Effector memory CD4-positive, alpha-beta T cell (primary cell): ENCODE results near the gene MOCS2.

Source experiments
- DNase-seq, 3 donors: peaks; one replicate each; pipeline ENCODE4 v3.0.0-alpha.2; 2020
- H3K27ac ChIP-seq: 2 replicates; pipeline ENCODE4 v1.7.0; 2013; ENCODE audit warnings: mild to moderate bottlenecking, low read length, moderate library complexity; ENCODE audit not compliant: insufficient read depth, poor library complexity, severe bottlenecking
- H3K27me3 ChIP-seq: replicated peaks from 2 replicates; pipeline ENCODE4 v1.7.0; 2013; ENCODE audit warnings: mild to moderate bottlenecking, low read length; ENCODE audit not compliant: insufficient read depth, control insufficient read depth, poor library complexity, severe bottlenecking
- H3K36me3 ChIP-seq: 2 replicates; pipeline ENCODE4 v1.7.0; 2013; ENCODE audit warnings: mild to moderate bottlenecking, low read length, moderate library complexity; ENCODE audit not compliant: control insufficient read depth, insufficient read depth
- H3K4me1 ChIP-seq: 2 replicates; pipeline ENCODE4 v1.7.0; 2013; ENCODE audit warnings: low read length, mild to moderate bottlenecking; ENCODE audit not compliant: control insufficient read depth, insufficient read depth, poor library complexity, severe bottlenecking
- H3K4me3 ChIP-seq: 2 replicates; pipeline ENCODE4 v1.7.0; 2013; ENCODE audit warnings: low read length, low read depth, mild to moderate bottlenecking; ENCODE audit not compliant: insufficient read depth, poor library complexity, severe bottlenecking
- H3K9me3 ChIP-seq: 2 replicates; pipeline ENCODE4 v1.7.0; 2013; ENCODE audit warnings: mild to moderate bottlenecking, low read length, moderate library complexity; ENCODE audit not compliant: control insufficient read depth

Gene MOCS2

DNA sequence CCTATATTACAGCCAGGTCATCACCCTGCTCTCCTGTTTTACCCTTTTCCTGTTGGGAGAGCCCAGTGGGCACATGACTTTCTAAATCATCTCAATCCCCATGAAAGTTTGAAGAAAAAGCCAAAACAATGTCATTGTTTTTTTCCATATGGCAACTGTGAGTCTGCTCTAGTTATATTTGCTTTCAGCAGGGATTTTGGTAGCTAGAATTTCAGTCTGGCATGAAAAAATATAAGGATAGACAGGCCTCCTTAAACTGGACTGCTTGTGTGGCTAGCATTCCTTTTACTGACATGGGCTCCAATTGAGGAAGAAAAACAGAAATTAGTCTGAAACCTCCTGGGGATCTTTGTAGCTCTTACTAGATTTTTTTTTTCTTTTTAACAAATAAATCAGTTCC is 25.6 kb downstream of the MOCS2 start:
- Histone ChIP-seq H3K4me3 (no peak overlapping the region), H3K27me3 (no peaks in the 10 kb centered on the region), H3K9me3 (no peaks in the 10 kb centered on the region), H3K4me1 (peaks cover 6% of the 10 kb centered on the region), H3K27ac (no peak overlapping the region), H3K36me3 (no peaks in the 10 kb centered on the region)
- DNase-seq, result no peak

DNA sequence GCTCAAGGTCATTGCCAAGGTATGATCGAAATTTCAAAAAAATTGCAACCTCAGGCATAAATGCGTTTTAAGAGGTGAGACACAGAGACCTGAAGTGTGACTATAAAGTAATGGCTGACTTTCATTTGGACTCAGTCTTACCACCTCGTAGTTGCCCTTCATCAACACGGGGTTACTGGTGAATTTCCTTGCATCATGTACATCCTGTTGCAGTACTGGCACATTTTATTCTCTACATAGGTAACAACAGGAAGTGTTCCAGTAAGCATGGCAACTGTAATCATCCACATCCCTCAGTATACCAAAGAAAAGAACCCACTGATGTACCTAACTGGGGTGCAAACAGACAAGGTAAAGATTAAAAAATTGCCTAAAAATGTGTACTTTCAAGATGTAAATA is 29.3 kb downstream of the MOCS2 start:
- Histone ChIP-seq H3K9me3 (no peaks in the 10 kb centered on the region), H3K36me3 (no peaks in the 10 kb centered on the region), H3K27ac (no peak overlapping the region), H3K27me3 (no peaks in the 10 kb centered on the region), H3K4me1 (peaks cover 6% of the 10 kb centered on the region), H3K4me3 (no peak overlapping the region)
- DNase-seq, result no peak

DNA sequence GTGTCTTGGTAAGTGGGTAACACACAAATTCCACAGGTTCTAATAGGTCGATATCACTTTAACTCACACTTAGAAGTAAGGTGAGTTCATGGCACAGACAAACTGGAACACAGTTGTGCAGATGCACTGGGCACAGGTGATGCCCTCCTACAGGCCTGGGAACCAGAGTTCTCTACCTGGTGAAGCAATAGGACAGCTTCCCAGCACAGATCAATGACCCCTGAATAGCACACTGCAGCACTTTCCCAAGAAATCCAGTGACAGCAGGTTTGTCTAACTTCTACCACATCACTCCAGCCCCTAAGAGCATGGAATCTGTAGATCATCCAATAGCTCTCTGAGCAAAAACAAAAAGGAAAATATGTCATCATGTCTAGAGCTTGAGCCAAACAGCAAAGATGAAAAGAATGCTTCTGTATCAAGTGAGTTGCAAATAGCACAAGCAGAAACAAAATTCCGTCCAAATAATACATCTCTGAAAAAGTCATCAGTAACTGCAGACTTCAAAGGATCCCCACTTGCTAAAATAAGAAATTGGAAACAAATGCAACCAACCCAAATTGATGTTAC is 33.5 kb downstream of the MOCS2 start:
- Histone ChIP-seq H3K9me3 (no peaks in the 10 kb centered on the region), H3K4me3 (no peak overlapping the region), H3K36me3 (no peaks in the 10 kb centered on the region), H3K4me1 (no peaks in the 10 kb centered on the region), H3K27me3 (no peaks in the 10 kb centered on the region), H3K27ac (no peak overlapping the region)
- DNase-seq, result no peak

DNA sequence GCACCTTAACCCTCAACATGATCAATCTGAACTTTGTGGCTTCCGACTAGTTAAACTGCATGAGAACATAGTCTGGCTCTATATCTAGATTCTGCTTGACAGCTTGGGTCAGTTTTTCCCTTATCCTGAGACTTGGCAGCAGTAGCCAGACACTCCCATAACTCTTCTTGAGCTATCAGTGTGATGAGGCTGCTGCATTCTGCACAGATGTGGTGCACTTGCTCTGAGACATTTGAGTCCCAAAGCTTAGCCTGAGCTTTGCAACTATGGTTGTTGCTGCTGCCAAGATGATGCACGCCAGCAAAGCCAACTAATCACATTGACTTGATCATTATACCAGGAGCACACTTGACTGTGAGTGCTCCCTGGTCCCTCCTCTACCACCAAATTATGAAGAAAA is 36.2 kb downstream of the MOCS2 start:
- no peaks in the 10 kb centered on the region for H3K36me3 ChIP-seq
- DNase-seq, result no peak

DNA sequence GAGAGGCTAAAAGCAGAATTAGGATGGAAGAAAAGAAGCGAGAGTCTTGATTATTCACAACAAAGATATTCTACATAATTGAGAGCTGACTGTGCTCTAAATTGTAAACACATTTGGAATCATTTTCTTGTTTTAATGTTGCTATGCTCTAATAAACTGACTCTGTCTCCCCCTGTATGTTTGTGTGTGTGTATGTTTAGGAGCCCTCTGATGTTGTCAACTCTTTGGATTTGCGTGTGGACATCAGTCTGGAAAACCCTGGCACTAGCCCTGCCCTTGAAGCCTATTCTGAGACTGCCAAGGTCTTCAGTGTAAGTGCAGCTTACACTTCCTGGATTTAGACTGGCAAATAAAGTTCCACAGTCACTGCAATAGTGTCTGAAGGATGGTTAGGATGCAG is 37.8 kb downstream of the MOCS2 start:
- Histone ChIP-seq H3K4me1 (no peaks in the 10 kb centered on the region), H3K36me3 (no peaks in the 10 kb centered on the region)
- no peak for DNase-seq

More for the DNA sequence above, 36.2 kb downstream of the MOCS2 start:
- Histone ChIP-seq H3K27me3 (no peaks in the 10 kb centered on the region), H3K4me3 (no peak overlapping the region), H3K27ac (no peak overlapping the region), H3K4me1 (no peaks in the 10 kb centered on the region), H3K9me3 (no peaks in the 10 kb centered on the region)

DNA sequence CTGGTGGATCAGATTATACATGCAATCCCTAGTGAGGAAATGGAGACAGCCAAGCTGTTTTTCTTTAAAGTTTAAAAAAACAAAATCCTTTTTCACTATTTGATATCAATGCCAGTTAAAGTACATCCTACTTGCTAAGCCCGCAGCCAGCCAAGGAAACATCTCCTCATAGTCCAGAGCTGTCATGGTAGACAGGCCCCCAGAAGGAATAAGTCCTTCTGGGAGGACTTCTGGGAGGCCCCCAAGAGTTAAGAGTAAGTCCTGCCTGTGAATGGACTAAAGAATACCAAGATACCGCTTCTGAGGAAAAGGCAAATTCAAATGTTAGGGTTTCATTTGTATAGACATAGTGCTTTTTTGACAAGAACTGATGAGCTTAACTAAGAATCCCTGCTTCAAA is 38.3 kb downstream of the MOCS2 start:
- no peaks in the 10 kb centered on the region for H3K36me3 ChIP-seq
- no peak for DNase-seq
- no peaks in the 10 kb centered on the region for H3K4me1 ChIP-seq
- no peaks in the 10 kb centered on the region for H3K27me3 ChIP-seq
- no peak overlapping the region for H3K27ac ChIP-seq
- H3K4me3 ChIP-seq, result no peak overlapping the region
- no peaks in the 10 kb centered on the region for H3K9me3 ChIP-seq

More for the DNA sequence above, 37.8 kb downstream of the MOCS2 start:
- H3K27me3 ChIP-seq, result no peaks in the 10 kb centered on the region
- H3K27ac ChIP-seq, result no peak overlapping the region
- H3K4me3 ChIP-seq, result no peak overlapping the region
- H3K9me3 ChIP-seq, result no peaks in the 10 kb centered on the region

DNA sequence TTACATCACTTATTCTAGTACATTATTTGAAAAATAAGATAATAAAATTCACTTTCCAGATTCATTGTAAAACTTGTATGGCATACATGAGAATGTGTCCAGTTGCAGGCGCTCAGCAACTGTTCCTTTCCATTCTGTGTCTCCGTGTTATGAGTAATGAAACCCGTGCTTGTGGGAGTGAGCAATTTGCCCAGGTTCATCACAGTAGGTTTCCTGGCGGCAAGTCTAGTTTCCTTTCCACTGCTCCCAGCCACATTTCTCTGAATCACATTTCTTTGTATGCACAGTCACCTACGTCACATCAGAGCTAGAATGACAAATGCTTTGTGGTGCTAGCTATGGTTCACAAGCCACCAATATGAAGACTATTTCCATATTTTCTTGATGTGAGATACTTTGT is 39.9 kb downstream of the MOCS2 start:
- H3K27me3 ChIP-seq, result no peaks in the 10 kb centered on the region
- no peaks in the 10 kb centered on the region for H3K9me3 ChIP-seq
- no peak for DNase-seq
- H3K36me3 ChIP-seq, result no peaks in the 10 kb centered on the region
- H3K27ac ChIP-seq, result no peak overlapping the region
- H3K4me1 ChIP-seq, result no peaks in the 10 kb centered on the region
- no peak overlapping the region for H3K4me3 ChIP-seq

DNA sequence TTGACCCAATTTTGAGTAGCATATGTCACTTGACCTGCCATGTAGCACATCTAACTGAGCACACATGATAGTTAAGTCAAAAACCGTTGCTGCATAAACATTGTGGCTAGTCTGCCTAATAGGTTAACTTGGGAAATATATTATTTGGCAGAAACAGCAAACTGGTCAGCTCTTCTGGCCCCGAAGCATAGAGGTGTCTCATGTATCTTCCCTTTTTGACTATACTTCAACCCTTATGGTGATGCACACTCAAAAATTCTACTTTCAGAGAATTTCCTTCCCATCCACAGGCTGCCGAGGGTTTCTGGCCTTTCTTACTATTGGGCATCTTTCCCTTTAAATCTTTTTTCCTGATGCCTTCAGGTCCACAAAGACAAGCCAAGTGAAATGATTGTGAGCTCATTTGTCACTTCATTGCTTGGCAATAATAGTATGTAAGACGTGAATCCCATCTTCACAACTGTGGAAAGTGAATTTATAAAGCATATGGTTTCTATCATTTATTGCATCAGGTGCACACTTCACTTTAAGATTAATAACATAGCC is 41.2 kb downstream of the MOCS2 start:
- DNase-seq, result no peak
- Histone ChIP-seq H3K27me3 (no peaks in the 10 kb centered on the region), H3K27ac (no peak overlapping the region), H3K9me3 (no peaks in the 10 kb centered on the region), H3K4me3 (no peak overlapping the region), H3K36me3 (no peaks in the 10 kb centered on the region), H3K4me1 (no peaks in the 10 kb centered on the region)

DNA sequence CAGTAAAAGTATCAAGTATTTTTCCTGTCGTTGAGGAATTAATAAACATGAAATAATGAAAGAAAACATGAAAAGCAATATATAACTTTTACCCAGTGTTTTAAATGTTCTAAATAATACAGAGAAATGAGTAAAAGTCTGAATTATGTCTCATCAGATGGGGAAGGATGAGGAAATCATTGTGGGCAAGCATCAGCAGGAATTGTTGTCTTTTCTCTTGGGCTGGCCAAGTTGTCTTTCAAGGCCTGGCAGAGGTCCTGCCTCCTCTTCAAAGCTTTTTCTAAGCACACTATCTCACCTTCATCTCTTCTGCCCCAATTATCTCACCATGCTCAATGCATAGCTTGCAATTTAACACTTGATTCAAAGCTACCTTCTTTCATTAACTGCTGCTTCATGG is 41.9 kb downstream of the MOCS2 start:
- no peak overlapping the region for H3K27ac ChIP-seq
- DNase-seq, result no peak

DNA sequence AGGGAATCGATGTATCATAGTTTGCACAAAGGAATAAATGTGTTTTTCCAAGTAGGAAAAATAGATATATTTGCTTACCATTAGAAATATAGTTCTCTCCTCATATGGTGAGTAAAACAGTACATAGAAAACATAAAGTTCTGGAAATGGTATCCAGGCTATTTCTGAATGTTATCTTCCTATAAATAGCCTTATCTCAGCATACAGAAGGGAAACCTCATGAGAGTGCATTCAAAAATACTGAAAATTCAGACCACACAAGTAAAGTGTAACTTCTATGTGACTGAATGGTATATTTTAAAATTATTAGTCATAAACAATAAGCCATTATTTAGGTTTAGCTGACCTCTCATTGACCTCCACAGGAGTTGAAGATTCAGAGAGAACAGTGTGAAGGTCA is 43.5 kb downstream of the MOCS2 start:
- no peak overlapping the region for H3K27ac ChIP-seq
- H3K27me3 ChIP-seq, result no peaks in the 10 kb centered on the region
- no peak for DNase-seq
- H3K4me1 ChIP-seq, result no peaks in the 10 kb centered on the region
- H3K9me3 ChIP-seq, result no peaks in the 10 kb centered on the region
- H3K4me3 ChIP-seq, result no peak overlapping the region
- H3K36me3 ChIP-seq, result no peaks in the 10 kb centered on the region

More for the DNA sequence above, 41.9 kb downstream of the MOCS2 start:
- Histone ChIP-seq H3K27me3 (no peaks in the 10 kb centered on the region), H3K4me3 (no peak overlapping the region), H3K4me1 (no peaks in the 10 kb centered on the region), H3K36me3 (no peaks in the 10 kb centered on the region), H3K9me3 (no peaks in the 10 kb centered on the region)
